H1 (cell line): ENCODE results near the gene SHOX. TPM values are rescaled to one million over a fixed set of nuclear protein-coding genes. Genes with fewer than 3 reads are reported as not detected.

Experiments
- HDAC2 ChIP-seq, 2 experiments: fragments of 300-600 bp in 1 of 2; sonication (generic) in 1 of 2; IDR thresholded peaks; 2 replicates each; pipeline ENCODE4 v1.6.1; 2011 to 2012; ENCODE audit warnings: low read depth in 2 of 2, low read length in 2 of 2, mild to moderate bottlenecking in 2 of 2, moderate library complexity in 2 of 2, borderline replicate concordance in 1 of 2, inconsistent platforms in 1 of 2
- KDM4A ChIP-seq: IDR thresholded peaks from one replicate; pipeline ENCODE4 v1.7.1; 2012; ENCODE audit warnings: low read depth, mild to moderate bottlenecking, moderate library complexity, low read length, inconsistent platforms; ENCODE audit not compliant: severe bottlenecking
- POU5F1 ChIP-seq: IDR thresholded peaks from 2 replicates; pipeline ENCODE4 v1.6.1; 2011; ENCODE audit warnings: low read depth, mild to moderate bottlenecking, low read length, moderate library complexity
- TBP ChIP-seq: IDR thresholded peaks from 2 replicates; pipeline ENCODE4 v1.6.1; 2011; ENCODE audit warnings: low read depth, low read length, improper control_type of control experiment
- TCF12 ChIP-seq: IDR thresholded peaks from 2 replicates; pipeline ENCODE4 v1.6.1; 2011; ENCODE audit warnings: low read depth, mild to moderate bottlenecking, low read length
- ZNF274 ChIP-seq: IDR thresholded peaks from 2 replicates; pipeline ENCODE4 v1.7.0; 2012; ENCODE audit warnings: low read length, borderline replicate concordance; ENCODE audit errors: extremely low read depth
- polyA plus RNA-seq, 7 experiments: library from polyadenylated mRNA; depleted of rRNA in 3 of 7; stranded (reverse) in 5 of 7; unstranded in 2 of 7; fragments of >200 nt in 5 of 7; fragments of 200-250 nt in 2 of 7; gene quantifications; 1 replicate in 5 of 7; 2 replicates in 1 of 7; 4 replicates in 1 of 7; pipeline versions ENCODE4 v1.2.1 to v1.2.3, GENCODE V29; 2011 to 2013; ENCODE audit warnings: missing spikeins in 2 of 7, mixed read lengths in 2 of 7
- total RNA-seq: library from RNA; stranded (reverse); fragmentation: NEBNext Ultra II Directional; extraction: Animal tissue kit (Norgen Biotek cat#: 25700); gene quantifications from 2 replicates; pipeline ENCODE4 v1.2.1, GENCODE V29; 2021

Gene SHOX
- total and polyA plus RNA-seq, 2 of the 8 experiments (the other 6 are each of a cell fraction or from before 2014, with no cell fraction given): 0.05 to 0.15 TPM

DNA sequence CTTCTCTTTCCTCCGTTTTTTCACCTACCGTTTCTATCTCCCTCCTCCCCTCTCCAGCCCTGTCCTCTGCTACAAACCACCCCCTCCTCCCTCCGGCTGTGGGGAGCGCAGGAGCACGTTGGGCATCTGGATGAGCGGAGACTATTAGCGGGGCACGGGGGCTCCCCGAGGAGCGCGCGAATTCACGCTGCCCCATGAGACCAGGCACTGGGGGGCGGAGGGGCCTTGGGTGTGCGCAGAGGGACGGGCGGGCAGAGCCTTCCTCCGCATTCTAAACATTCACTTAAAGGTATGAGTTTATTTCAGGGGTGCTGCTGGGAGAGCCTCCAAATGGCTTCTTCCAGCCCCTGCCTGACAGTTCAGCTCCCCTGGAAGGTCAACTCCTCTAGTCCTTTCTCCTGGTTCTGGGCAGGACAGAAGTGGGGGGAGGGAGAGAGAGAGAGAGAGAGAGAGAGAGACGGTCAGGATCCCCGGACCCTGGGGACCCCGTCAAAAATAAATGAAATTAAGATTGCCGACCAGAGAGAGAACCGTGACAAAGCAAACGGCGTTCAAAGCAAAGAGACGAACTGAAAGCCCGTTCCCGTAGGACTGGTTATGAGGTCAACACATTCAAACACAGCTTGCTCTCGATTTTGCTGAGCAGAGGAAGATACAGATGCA, 5.0 kb downstream of the SHOX start (continued):
- TF ChIP-seq KDM4A (peak; percentile 34), POU5F1 (no peak), TCF12 (peak; percentile 80; the same call in 1 of the 2 replicates), TBP (no peak), ZNF274 (no peak), HDAC2 (IDR thresholded peaks at IDR 0.05; ENCODE audit: borderline replicate concordance in 1 of 2, low read depth in 2 of 2, low read length in 2 of 2) (peak; percentile 24 to 86; a peak in 1 of 4 replicates)
